D721Med (cell line): ENCODE data around the gene MTF2.

Experiments
- DNase-seq: peaks from one replicate; pipeline ENCODE4 v3.0.0; 2011; ENCODE audit warnings: low spot score; ENCODE audit not compliant: insufficient read length
- FAIRE-seq: peaks from 2 replicates; lab custom pipeline; 2011; peaks lifted over from hg19 to GRCh38; lab: Jason Lieb, UNC
- TF ChIP-seq, protein P1 (sequence below): IDR thresholded peaks from 2 replicates; pipeline ENCODE4 v1.5.1; 2012; ENCODE audit warnings: mild to moderate bottlenecking, control low read depth; ENCODE audit not compliant: insufficient read depth; ENCODE audit errors: missing control alignments

MTF2 gene

GRCh38 chr1:93120614-93121013 is 41.5 kb downstream of the MTF2 start:
- TF ChIP-seq, protein P1, sequence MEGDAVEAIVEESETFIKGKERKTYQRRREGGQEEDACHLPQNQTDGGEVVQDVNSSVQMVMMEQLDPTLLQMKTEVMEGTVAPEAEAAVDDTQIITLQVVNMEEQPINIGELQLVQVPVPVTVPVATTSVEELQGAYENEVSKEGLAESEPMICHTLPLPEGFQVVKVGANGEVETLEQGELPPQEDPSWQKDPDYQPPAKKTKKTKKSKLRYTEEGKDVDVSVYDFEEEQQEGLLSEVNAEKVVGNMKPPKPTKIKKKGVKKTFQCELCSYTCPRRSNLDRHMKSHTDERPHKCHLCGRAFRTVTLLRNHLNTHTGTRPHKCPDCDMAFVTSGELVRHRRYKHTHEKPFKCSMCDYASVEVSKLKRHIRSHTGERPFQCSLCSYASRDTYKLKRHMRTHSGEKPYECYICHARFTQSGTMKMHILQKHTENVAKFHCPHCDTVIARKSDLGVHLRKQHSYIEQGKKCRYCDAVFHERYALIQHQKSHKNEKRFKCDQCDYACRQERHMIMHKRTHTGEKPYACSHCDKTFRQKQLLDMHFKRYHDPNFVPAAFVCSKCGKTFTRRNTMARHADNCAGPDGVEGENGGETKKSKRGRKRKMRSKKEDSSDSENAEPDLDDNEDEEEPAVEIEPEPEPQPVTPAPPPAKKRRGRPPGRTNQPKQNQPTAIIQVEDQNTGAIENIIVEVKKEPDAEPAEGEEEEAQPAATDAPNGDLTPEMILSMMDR, result no peak
- FAIRE-seq (no peak), DNase-seq (no peak)

- DNase-seq (no peak), FAIRE-seq (no peak)
- TF ChIP-seq, protein P1, result no peak
These were observed 44.2 kb downstream of the MTF2 start for GRCh38 chr1:93123201-93123783.

- no peak for FAIRE-seq
- no peak for DNase-seq
- TF ChIP-seq, protein P1, result no peak
These were observed 45.7 kb downstream of the MTF2 start for GRCh38 chr1:93124556-93125355.

DNA sequence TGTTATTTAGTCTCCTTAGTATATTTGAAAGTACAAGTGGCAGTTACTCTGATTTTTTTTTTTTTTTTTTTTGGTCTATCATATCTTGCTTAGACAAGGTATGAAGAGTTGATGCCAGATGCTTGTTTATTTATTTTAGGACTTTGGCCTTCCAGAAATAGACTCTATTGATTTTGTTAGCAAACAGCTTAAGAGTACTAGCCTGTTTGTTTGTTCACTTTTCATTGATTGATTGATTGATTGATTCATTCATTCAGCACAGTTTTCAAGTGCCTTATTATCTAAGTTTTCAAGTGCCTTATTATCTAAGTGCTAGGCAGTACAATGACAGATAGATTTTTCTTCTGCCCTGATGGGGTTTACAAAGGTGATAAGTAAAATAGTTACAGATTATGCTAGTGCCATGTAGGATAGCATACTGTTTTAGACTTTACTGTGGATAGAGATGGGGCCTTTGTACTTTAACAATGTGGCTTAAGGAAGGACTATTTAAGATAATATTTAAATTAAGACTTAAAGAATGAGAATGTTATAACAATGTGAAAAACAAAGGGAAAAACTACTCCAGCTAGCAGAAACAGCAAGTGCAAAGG is 50.5 kb downstream of the MTF2 start:
- no peak for FAIRE-seq
- no peak for DNase-seq
- TF ChIP-seq, protein P1, result no peak

- TF ChIP-seq, protein P1, result no peak
- no peak for DNase-seq
- no peak for FAIRE-seq
These were observed 53.6 kb downstream of the MTF2 start for GRCh38 chr1:93132638-93133037.

- no peak for DNase-seq
- TF ChIP-seq, protein P1, result no peak
- FAIRE-seq, result no peak
These were observed 57.4 kb downstream of the MTF2 start for GRCh38 chr1:93136445-93136844.
